Upper lobe of left lung (tissue), 6 donors: ENCODE results near the gene TOR4A. TPM values are rescaled to one million over a fixed set of nuclear protein-coding genes. Genes with fewer than 3 reads are reported as not detected.

Experiments used
- ATAC-seq, 2 donors: fragments of 200-7000 bp; cut with Tn5 transposase; one replicate each; pipeline ENCODE4 v1.9.1; 2022; ENCODE audit warnings: mild to moderate bottlenecking in 2 of 2, moderate library complexity in 2 of 2; ENCODE audit not compliant: low FRiP score in 2 of 2
- DNase-seq, 2 donors: peaks; one replicate each; pipeline ENCODE4 v3.0.0-alpha.2; 2019 to 2020
- H3K27ac ChIP-seq, 4 donors: fragments of 200-600 bp; sonication (generic); one replicate each; pipeline ENCODE4 v1.5.1; 2016 to 2019
- H3K27me3 ChIP-seq, 4 donors: fragments of 200-600 bp; sonication (generic); one replicate each; pipeline ENCODE4 v1.5.1; 2017 to 2019
- H3K36me3 ChIP-seq, 4 donors: fragments of 200-600 bp; sonication (generic); one replicate each; pipeline ENCODE4 v1.5.1; 2016 to 2019
- H3K4me1 ChIP-seq, 4 donors: fragments of 200-600 bp; sonication (generic); one replicate each; pipeline ENCODE4 v1.5.1; 2018 to 2019
- H3K4me3 ChIP-seq, 4 donors: fragments of 200-600 bp; sonication (generic); one replicate each; pipeline ENCODE4 v1.5.1; 2017 to 2019; ENCODE audit warnings: mild to moderate bottlenecking in 2 of 4, moderate library complexity in 1 of 4
- H3K9me3 ChIP-seq, 4 donors: fragments of 200-600 bp; sonication (generic); one replicate each; pipeline ENCODE4 v1.5.1; 2018 to 2019
- EP300 ChIP-seq, 4 donors: sonication (generic); formaldehyde crosslinking; IDR thresholded peaks; one replicate each; pipeline ENCODE4 v1.5.1; 2017; ENCODE audit warnings: antibody characterized with exemption in 4 of 4, control low read depth in 2 of 4
- POLR2A ChIP-seq, 4 donors: fragments of 450-650 bp; IDR thresholded peaks; one replicate each; pipeline ENCODE4 v1.5.1; 2016 to 2017; ENCODE audit warnings: antibody characterized with exemption in 4 of 4, mild to moderate bottlenecking in 2 of 4
- POLR2AphosphoS5 ChIP-seq, 2 donors: sonication (generic); formaldehyde crosslinking; IDR thresholded peaks; one replicate each; pipeline ENCODE4 v1.5.1; 2017; ENCODE audit warnings: antibody characterized with exemption in 2 of 2
- WGBS, 2 donors: methylation state at CpG; one replicate each; pipeline ENCODE4 v1.1.5; 2017 to 2018; 5-methylcytosine and 5-hydroxymethylcytosine counted together
- total RNA-seq, 6 donors: library from RNA; depleted of rRNA in 4 of 6; stranded (reverse); fragments of >200 nt in 4 of 6; gene quantifications; one replicate each; pipeline versions ENCODE4 v1.1.0 to v1.2.1, GENCODE V29; 2016 to 2021
- TF ChIP-seq, protein P1 (sequence below), 6 experiments: fragments of 450-650 bp in 4 of 6; fragments of 200-600 bp in 2 of 6; sonication (generic) in 2 of 6; IDR thresholded peaks; one replicate each; pipeline ENCODE4 v1.5.1; 2016 to 2019; ENCODE audit warnings: antibody characterized with exemption in 6 of 6
- donor health status: DM: no; HTN: no; CAD: no; lungs with moderate emphysema.
- donor health status: DM: no; HTN: yes; CAD: no; lungs with severe emphysema.

TOR4A gene
- total RNA-seq, 6 donors from 2014 or later, result 31.5 to 62.6 (median 39.2) TPM

DNA sequence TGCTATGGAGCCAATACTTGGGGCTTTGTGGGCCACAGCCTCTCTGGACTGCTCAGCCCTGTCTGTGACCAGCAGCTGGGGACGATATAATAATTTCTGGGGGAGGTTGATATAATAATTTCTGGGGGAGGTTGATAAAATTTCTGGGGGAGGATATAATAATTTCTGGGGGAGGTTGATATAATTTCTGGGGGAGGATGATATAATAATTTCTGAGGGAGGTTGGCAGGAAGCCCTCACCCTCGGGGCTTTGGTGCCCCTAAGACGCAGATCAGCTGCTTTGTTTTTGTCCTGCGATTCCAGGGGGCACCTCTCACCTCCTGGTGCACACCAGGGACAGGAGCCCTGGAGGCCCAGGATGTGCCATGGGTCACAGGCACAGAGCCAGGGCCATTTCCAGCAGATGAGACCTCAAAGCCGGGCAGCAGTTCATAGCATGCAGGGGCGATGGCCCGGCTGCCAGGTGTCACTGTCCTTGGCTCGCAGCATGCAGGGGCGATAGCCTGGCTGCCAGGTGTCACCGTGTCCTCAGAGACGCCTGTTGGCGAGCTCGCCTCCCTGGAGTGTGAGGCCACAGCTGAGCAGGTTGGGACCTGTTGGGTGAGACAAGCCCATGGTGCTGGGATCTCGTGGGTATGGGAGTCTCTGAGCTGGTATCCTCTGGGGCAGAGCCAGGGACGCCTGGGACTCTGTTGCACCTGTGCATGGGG, 3.8 kb upstream of the TOR4A start:
- ATAC-seq (no peak), DNase-seq (peak; percentile 41 to 58)
- 72 to 80% methylated on average over 5 to 15 of the region's 15 CpGs for WGBS, 2 donors

DNA sequence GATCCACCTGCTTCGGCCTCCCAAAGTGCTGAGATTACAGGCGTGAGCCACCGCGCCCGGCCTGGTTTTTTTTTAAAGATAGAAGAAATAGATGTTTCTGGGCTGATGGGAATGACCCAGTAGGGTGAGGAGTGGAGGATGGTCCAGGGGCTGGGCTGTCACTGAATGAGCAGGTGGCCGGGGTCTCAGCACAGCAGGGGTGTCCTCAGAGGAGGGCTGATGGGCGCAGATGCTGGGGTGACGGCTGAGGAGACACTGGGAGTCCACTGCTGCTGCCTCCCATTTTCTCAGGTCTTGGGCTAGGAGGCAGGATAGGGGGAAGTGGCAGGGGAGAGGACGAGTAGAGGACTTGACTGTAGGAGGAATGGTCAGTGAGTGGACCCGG, 2.3 kb upstream of the TOR4A start:
- ATAC-seq (no peak), DNase-seq (no peak)
- H3K9me3 ChIP-seq, result no peaks in the 10 kb centered on the region
- no peak overlapping the region for H3K4me3 ChIP-seq
- peaks cover 10 to 42% (median 32%) of the 10 kb centered on the region in 4 donors for H3K36me3 ChIP-seq
- peak overlapping the region; percentile 95 to 98 (median 96) for H3K27ac ChIP-seq
- WGBS, 2 donors, result 80 to 86% methylated on average over 10 of the region's 10 CpGs
- peaks cover 39 to 97% (median 66%) of the 10 kb centered on the region in 4 donors for H3K4me1 ChIP-seq
- TF ChIP-seq POLR2AphosphoS5 (IDR thresholded peaks at IDR 0.05), result no peak
- no peaks in the 10 kb centered on the region for H3K27me3 ChIP-seq

More for the DNA sequence above, 3.8 kb upstream of the TOR4A start:
- peak overlapping the region; percentile 58 to 95 (median 76) for H3K27ac ChIP-seq
- TF ChIP-seq POLR2A (IDR thresholded peaks at IDR 0.05), result no peak
- TF ChIP-seq, protein P1, sequence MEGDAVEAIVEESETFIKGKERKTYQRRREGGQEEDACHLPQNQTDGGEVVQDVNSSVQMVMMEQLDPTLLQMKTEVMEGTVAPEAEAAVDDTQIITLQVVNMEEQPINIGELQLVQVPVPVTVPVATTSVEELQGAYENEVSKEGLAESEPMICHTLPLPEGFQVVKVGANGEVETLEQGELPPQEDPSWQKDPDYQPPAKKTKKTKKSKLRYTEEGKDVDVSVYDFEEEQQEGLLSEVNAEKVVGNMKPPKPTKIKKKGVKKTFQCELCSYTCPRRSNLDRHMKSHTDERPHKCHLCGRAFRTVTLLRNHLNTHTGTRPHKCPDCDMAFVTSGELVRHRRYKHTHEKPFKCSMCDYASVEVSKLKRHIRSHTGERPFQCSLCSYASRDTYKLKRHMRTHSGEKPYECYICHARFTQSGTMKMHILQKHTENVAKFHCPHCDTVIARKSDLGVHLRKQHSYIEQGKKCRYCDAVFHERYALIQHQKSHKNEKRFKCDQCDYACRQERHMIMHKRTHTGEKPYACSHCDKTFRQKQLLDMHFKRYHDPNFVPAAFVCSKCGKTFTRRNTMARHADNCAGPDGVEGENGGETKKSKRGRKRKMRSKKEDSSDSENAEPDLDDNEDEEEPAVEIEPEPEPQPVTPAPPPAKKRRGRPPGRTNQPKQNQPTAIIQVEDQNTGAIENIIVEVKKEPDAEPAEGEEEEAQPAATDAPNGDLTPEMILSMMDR (IDR thresholded peaks at IDR 0.05), result no peak
- TF ChIP-seq EP300 (IDR thresholded peaks at IDR 0.05), result no peak
- TF ChIP-seq POLR2AphosphoS5 (IDR thresholded peaks at IDR 0.05), result no peak
- H3K36me3 ChIP-seq, result peaks cover 4 to 33% (median 19%) of the 10 kb centered on the region in 4 donors
- no peaks in the 10 kb centered on the region for H3K27me3 ChIP-seq
- peaks cover 42 to 98% (median 73%) of the 10 kb centered on the region in 4 donors for H3K4me1 ChIP-seq
- no peaks in the 10 kb centered on the region for H3K9me3 ChIP-seq
- no peak overlapping the region for H3K4me3 ChIP-seq

DNA sequence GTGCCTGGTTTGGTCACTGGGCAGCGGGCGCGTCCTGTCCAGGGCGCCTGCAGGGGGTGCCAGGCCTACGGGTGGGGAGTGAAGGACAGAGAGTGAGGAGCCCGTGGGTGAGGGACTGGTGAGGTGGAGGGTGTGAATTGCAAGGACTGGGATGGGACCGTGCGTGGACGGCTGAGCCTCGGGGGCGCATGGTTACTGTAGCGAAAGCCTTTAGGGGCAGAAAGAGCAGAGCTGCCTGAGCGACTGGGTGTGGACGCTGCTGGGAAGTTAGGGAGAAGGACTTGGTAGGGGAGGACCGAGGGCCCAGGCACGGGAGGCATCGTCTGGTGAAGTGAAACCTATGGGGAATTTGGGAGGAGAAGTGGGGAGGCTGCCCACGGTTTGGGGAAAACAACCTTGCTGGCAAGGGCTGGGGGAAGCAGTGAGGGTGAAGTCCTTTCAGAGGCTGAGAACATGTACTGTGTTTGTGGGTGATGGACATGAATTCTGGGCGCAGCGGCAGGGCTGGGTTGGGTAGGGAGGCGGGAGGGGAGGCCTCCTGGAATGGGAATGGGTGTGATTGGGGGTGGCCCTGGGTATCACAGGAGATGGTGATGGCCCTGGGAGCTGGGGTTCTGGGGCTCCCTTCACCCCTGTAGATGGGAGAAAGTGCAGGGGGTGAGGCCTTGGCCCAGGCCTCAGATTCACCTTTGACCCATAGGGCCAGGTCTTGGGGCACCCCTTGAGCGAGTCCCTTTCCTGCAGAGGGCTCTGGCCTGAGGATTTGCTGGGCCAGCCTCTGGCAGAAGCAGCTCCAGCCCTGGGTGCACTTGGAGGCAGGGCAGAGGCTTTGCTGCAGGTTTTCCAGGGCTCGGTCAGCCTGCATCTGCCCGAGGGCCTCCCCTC, 1.7 kb upstream of the TOR4A start:
- H3K27ac ChIP-seq, result peak overlapping the region; percentile 95 to 98 (median 96)
- H3K4me1 ChIP-seq, result peaks cover 39 to 98% (median 67%) of the 10 kb centered on the region in 4 donors
- peak in 1 of 2 donors; percentile 77 for DNase-seq
- TF ChIP-seq POLR2AphosphoS5 (IDR thresholded peaks at IDR 0.05) (no peak), EP300 (IDR thresholded peaks at IDR 0.05) (no peak), POLR2A (IDR thresholded peaks at IDR 0.05) (no peak)
- TF ChIP-seq, protein P1 (IDR thresholded peaks at IDR 0.05), result no peak
- no peak for ATAC-seq
- H3K4me3 ChIP-seq, result no peak overlapping the region
- H3K36me3 ChIP-seq, result peaks cover 10 to 43% (median 38%) of the 10 kb centered on the region in 4 donors
- H3K9me3 ChIP-seq, result no peaks in the 10 kb centered on the region
- 84% methylated on average over 21 to 24 of the region's 24 CpGs for WGBS, 2 donors
- no peaks in the 10 kb centered on the region for H3K27me3 ChIP-seq

DNA sequence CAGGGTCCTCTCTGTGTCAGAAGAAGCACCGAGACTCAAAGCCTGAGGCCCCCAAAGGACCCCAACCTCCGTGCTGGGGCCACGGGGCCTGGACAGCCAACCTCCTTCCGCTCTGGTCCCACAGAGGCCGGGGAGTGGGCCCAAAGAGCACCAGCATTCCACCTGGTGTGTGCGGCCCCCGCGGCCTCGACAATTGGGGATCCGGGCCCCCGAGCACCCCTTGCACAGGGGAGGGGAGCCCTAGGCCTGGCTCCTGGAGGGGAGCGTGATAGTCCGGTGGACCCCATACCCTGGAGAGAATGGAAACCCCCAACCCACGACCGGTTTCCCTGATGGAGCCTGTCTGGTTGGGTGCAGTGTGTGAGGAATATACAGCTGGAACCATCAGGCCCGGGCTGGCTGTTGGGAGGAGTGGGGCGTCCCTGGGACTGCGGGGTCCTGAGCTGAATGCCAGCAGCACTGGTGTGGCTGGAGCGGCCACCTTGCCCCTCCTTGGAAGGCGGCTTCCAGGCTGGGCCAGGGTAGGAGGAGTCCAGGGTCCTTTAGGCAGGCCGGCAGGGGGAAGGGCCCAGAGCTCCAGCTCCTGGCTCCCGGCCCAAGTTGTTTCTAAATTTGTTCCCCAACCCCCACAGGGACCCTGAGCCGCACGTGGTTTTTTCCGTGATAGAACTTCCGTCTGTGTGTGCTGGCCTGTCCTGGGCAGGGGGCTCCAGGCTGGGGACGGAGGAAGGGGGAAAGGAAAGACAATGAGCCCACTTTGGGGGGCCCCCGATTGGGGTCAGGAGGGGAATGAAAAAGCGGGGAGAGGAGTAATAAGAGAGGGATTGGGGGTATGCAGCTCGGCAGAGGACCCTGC, 825 bp upstream of the TOR4A start:
- peaks cover 39 to 98% (median 63%) of the 10 kb centered on the region in 4 donors for H3K4me1 ChIP-seq
- ATAC-seq (peak; percentile 53 to 77), DNase-seq (peak; percentile 76 to 92)
- H3K36me3 ChIP-seq, result peaks cover 10 to 46% (median 40%) of the 10 kb centered on the region in 4 donors
- no peaks in the 10 kb centered on the region for H3K27me3 ChIP-seq
- H3K27ac ChIP-seq, result peak overlapping the region; percentile 95 to 98 (median 96)
- H3K9me3 ChIP-seq, result no peaks in the 10 kb centered on the region
- TF ChIP-seq POLR2A (IDR thresholded peaks at IDR 0.05) (no peak), EP300 (IDR thresholded peaks at IDR 0.05) (no peak), POLR2AphosphoS5 (IDR thresholded peaks at IDR 0.05) (peak in 1 of 2 donors; percentile 36)
- 2 to 35% methylated on average over 8 to 29 of the region's 30 CpGs for WGBS, 2 donors
- H3K4me3 ChIP-seq, result peak overlapping the region; percentile 18 to 86 (median 68)

DNA sequence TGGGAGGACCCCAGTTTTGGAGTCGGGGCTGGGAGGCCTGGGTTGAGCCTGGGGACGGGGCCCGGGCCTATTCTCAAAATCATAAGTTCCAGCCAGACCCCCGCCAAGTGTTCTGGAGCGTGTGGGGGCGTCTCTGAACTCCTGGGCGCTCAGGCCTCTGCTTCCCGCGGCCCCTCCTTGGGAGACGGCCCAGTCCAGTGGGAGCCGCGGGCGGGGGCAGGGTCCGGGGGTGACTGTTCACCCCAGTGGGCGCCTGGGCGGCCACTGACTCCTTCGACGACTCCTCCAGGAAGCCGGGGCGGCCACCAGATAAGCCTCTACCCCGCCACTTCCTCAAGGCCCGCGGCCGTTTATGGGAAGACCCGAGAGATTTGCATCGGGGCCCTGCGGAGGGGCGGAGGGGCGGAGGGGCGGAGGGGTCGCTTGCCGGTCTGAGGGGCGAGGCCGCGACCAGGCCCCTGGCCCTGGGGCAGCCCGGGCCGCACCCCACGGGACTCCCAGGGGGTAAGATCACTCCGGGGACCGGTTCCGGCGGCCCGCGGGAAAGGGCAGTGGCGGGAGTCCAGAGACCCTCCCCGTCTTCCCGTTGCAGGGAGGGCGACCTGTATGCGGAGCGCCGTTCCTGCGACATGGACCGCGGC, 655 bp downstream of the TOR4A start:
- peaks cover 38 to 86% (median 60%) of the 10 kb centered on the region in 4 donors for H3K4me1 ChIP-seq
- H3K4me3 ChIP-seq, result peak overlapping the region; percentile 64 to 86 (median 70)
- DNase-seq (peak in 1 of 2 donors; percentile 86), ATAC-seq (peak in 1 of 2 donors; percentile 11)
- no peaks in the 10 kb centered on the region for H3K27me3 ChIP-seq
- WGBS, 2 donors, result 10 to 31% methylated on average over 8 to 32 of the region's 54 CpGs
- peaks cover 6 to 47% (median 28%) of the 10 kb centered on the region in 4 donors for H3K36me3 ChIP-seq
- TF ChIP-seq POLR2AphosphoS5 (IDR thresholded peaks at IDR 0.05) (no peak), EP300 (IDR thresholded peaks at IDR 0.05) (no peak), POLR2A (IDR thresholded peaks at IDR 0.05) (no peak)
- TF ChIP-seq, protein P1 (IDR thresholded peaks at IDR 0.05), result no peak
- no peaks in the 10 kb centered on the region for H3K9me3 ChIP-seq
- peak overlapping the region; percentile 95 to 98 (median 96) for H3K27ac ChIP-seq
